T-cell (primary cell): ENCODE data around the gene SPATS2. TPM values are rescaled to one million over a fixed set of nuclear protein-coding genes. Genes with fewer than 3 reads are reported as not detected.

Source experiments
- ATAC-seq, 4 experiments: fragments of 200-7000 bp in 3 of 4; fragments of 150-1000 bp in 1 of 4; cut with Tn5 transposase; replicated peaks in 1 of 4; 1 replicate in 3 of 4; 2 replicates in 1 of 4; pipeline ENCODE4 v1.10.0; 2021; ENCODE audit warnings: moderate library complexity in 3 of 4, mild to moderate bottlenecking in 2 of 4, moderate number of reproducible peaks in 1 of 4
- CTCF ChIA-PET, 2 donors: fragments of 300-600 bp; sonication (Branson Sonifier 250); formaldehyde crosslinking; loops; one replicate each; lab custom pipeline; 2022; ENCODE audit warnings: antibody characterized with exemption in 2 of 2; lab: Charles Lee
- POLR2A ChIA-PET, 2 donors: fragments of 300-600 bp; sonication (Branson Sonifier 250); formaldehyde crosslinking; loops; one replicate each; lab custom pipeline; 2022; ENCODE audit warnings: antibody characterized with exemption in 2 of 2; lab: Charles Lee
- DNase-seq, 35 experiments: peaks; one replicate each; pipeline versions ENCODE4 v3.0.0 to v3.0.0-alpha.2; 2013 to 2023
- H3K27ac ChIP-seq: one replicate; pipeline ENCODE4 v1.5.1; 2013; ENCODE audit warnings: low read length
- H3K27me3 ChIP-seq, 2 experiments: replicated peaks in 1 of 2; 1 replicate in 1 of 2; 2 replicates in 1 of 2; pipeline versions ENCODE4 v1.6.1 to v1.7.0; 2013; ENCODE audit warnings: low read length in 1 of 2, mixed read lengths in 1 of 2; ENCODE audit not compliant: control insufficient read depth in 2 of 2, insufficient read depth in 2 of 2; ENCODE audit errors: extremely low read depth in 1 of 2
- H3K36me3 ChIP-seq, 2 donors: 1 replicate in 1 of 2; 2 replicates in 1 of 2; pipeline versions ENCODE4 v1.6.1 to v1.7.0; 2013; ENCODE audit warnings: low read length in 1 of 2; ENCODE audit not compliant: control insufficient read depth in 2 of 2, insufficient read depth in 1 of 2; ENCODE audit errors: extremely low read depth in 1 of 2
- H3K4me1 ChIP-seq, 2 experiments: 1 replicate in 1 of 2; 2 replicates in 1 of 2; pipeline versions ENCODE4 v1.6.1 to v1.7.0; 2013; ENCODE audit warnings: low read length in 2 of 2, mixed read lengths in 1 of 2; ENCODE audit not compliant: insufficient read depth in 2 of 2, control insufficient read depth in 1 of 2; ENCODE audit errors: extremely low read depth in 1 of 2
- H3K4me3 ChIP-seq, 2 donors: 1 replicate in 1 of 2; 2 replicates in 1 of 2; pipeline versions ENCODE4 v1.5.1 to v1.7.0; 2013; ENCODE audit warnings: mild to moderate bottlenecking in 2 of 2, low read length in 1 of 2, moderate library complexity in 1 of 2; ENCODE audit not compliant: control insufficient read depth in 1 of 2; ENCODE audit errors: extremely low read depth in 1 of 2
- H3K9me3 ChIP-seq: 2 replicates; pipeline ENCODE4 v1.7.0; 2013
- H3K27ac Mint-ChIP-seq, 2 donors: one replicate each; pipeline ENCODE4 v1.8.0; 2020 to 2021; ENCODE audit warnings: mild to moderate bottlenecking in 2 of 2, mixed read lengths in 2 of 2
- H3K27me3 Mint-ChIP-seq, 2 donors: one replicate each; pipeline ENCODE4 v1.8.0; 2021 to 2022; ENCODE audit warnings: mixed read lengths in 2 of 2
- H3K36me3 Mint-ChIP-seq: one replicate; pipeline ENCODE4 v1.8.0; 2021; ENCODE audit warnings: mixed read lengths
- H3K4me1 Mint-ChIP-seq, 3 donors: one replicate each; pipeline ENCODE4 v1.8.0; 2020 to 2022; ENCODE audit warnings: mixed read lengths in 3 of 3, mild to moderate bottlenecking in 1 of 3
- H3K4me3 Mint-ChIP-seq, 3 donors: one replicate each; pipeline ENCODE4 v1.8.0; 2020 to 2022; ENCODE audit warnings: mild to moderate bottlenecking in 3 of 3, mixed read lengths in 3 of 3, moderate library complexity in 3 of 3
- H3K9me3 Mint-ChIP-seq, 3 donors: one replicate each; pipeline ENCODE4 v1.8.0; 2020 to 2022; ENCODE audit warnings: mixed read lengths in 3 of 3
- WGBS: methylation state at CpG from one replicate; pipeline ENCODE4 v1.1.5; 2013; ENCODE audit warnings: missing lambda C conversion rate; ENCODE audit not compliant: insufficient coverage; 5-methylcytosine and 5-hydroxymethylcytosine counted together
- total RNA-seq, 35 experiments: library from RNA in 6 of 35; stranded (reverse) in 6 of 35; fragments of 120-200 nt in 1 of 35; gene quantifications; one replicate each; pipeline versions ENCODE4 v1.2.1 to v1.2.4 and lab custom pipeline; 2013 to 2026

The SPATS2 gene
- total RNA-seq, 5 donors from 2014 or later (not counting 1 experiment from before 2014, with no cell fraction given), result 5.4 to 11.4 (median 7.4) TPM

GRCh38 chr12:49348781-49349180 is 18.5 kb upstream of the SPATS2 start:
- Mint-ChIP-seq H3K27ac (peak overlapping the region in 1 of 2 donors; percentile 31), H3K4me1 (peaks cover 22 to 37% (median 31%) of the 10 kb centered on the region in 3 donors), H3K4me3 (no peak overlapping the region), H3K27me3 (peaks cover 43 to 76% of the 10 kb centered on the region in 2 donors), H3K36me3 (no peaks in the 10 kb centered on the region), H3K9me3 (no peaks in the 10 kb centered on the region)
- no peak overlapping the region for H3K27ac ChIP-seq
- DNase-seq (no peak), ATAC-seq (no peak)
- H3K9me3 ChIP-seq, result no peaks in the 10 kb centered on the region
- ChIA-PET POLR2A (no interaction called here), CTCF (interaction anchor here (0.6 to 2.7 kb wide), 6 partner anchors 10 to 165 kb away, joined by 3 to 13 read pairs (median 8); partner anchors contain the start of genes SPATS2 (in 1 of the 2) and TROAP (in 1 of the 2))
- H3K4me3 ChIP-seq, result no peak overlapping the region
- WGBS, result 94% methylated on average over 4 of the region's 5 CpGs
- peaks cover 24 to 86% of the 10 kb centered on the region in 2 experiments for H3K27me3 ChIP-seq
- peaks cover 22 to 43% of the 10 kb centered on the region in 2 experiments for H3K4me1 ChIP-seq
- no peaks in the 10 kb centered on the region for H3K36me3 ChIP-seq

GRCh38 chr12:49349266-49349665 is 18.0 kb upstream of the SPATS2 start:
- Mint-ChIP-seq H3K4me1 (peaks cover 17 to 32% (median 26%) of the 10 kb centered on the region in 3 donors), H3K36me3 (no peaks in the 10 kb centered on the region), H3K27me3 (peaks cover 44 to 72% of the 10 kb centered on the region in 2 donors), H3K9me3 (no peaks in the 10 kb centered on the region), H3K27ac (no peak overlapping the region), H3K4me3 (no peak overlapping the region)
- DNase-seq (no peak), ATAC-seq (no peak)
- Histone ChIP-seq H3K27me3 (peaks cover 20 to 82% of the 10 kb centered on the region in 2 experiments), H3K9me3 (no peaks in the 10 kb centered on the region), H3K4me3 (no peak overlapping the region), H3K4me1 (peaks cover 18 to 38% of the 10 kb centered on the region in 2 experiments), H3K27ac (no peak overlapping the region), H3K36me3 (no peaks in the 10 kb centered on the region)
- WGBS, result 95% methylated on average over 10 of the region's 11 CpGs
- POLR2A ChIA-PET, result no interaction called here
- CTCF ChIA-PET, result interaction anchor here (0.6 to 2.7 kb wide), 5 partner anchors 9 to 151 kb away, joined by 3 to 12 read pairs (median 4); partner anchors contain the start of gene SPATS2 (in 1 of the 2)

GRCh38 chr12:49352351-49352750 is 14.9 kb upstream of the SPATS2 start:
- Mint-ChIP-seq H3K4me3 (no peak overlapping the region), H3K9me3 (no peaks in the 10 kb centered on the region), H3K27ac (no peak overlapping the region), H3K27me3 (peaks cover 34 to 58% of the 10 kb centered on the region in 2 donors), H3K36me3 (no peaks in the 10 kb centered on the region), H3K4me1 (peaks cover under 1 to 8% (median 5%) of the 10 kb centered on the region in 3 donors)
- H3K27ac ChIP-seq, result no peak overlapping the region
- no peak overlapping the region for H3K4me3 ChIP-seq
- ChIA-PET POLR2A (no interaction called here), CTCF (interaction anchor here in 1 of 2 donors (0.6 to 1.5 kb wide), 3 partner anchors 111 to 162 kb away, joined by 5 to 9 read pairs (median 5); no protein-coding TSS in a partner anchor)
- H3K36me3 ChIP-seq, result no peaks in the 10 kb centered on the region
- no peaks in the 10 kb centered on the region for H3K9me3 ChIP-seq
- no peak for DNase-seq
- H3K4me1 ChIP-seq, result peaks cover 4 to 10% of the 10 kb centered on the region in 2 experiments
- peaks cover 8 to 62% of the 10 kb centered on the region in 2 experiments for H3K27me3 ChIP-seq
- ATAC-seq, result no peak
- no CpG with 5 or more reads among the region's 2 CpGs for WGBS

- WGBS, result 100% methylated on average over 4 of the region's 10 CpGs
- peaks cover 2 to 8% (median 5%) of the 10 kb centered on the region in 3 donors for H3K4me1 Mint-ChIP-seq
- no peak overlapping the region for H3K27ac Mint-ChIP-seq
- H3K27me3 Mint-ChIP-seq, result peaks cover 31 to 42% of the 10 kb centered on the region in 2 donors
- peaks cover 2 to 38% of the 10 kb centered on the region in 2 experiments for H3K27me3 ChIP-seq
- no peaks in the 10 kb centered on the region for H3K9me3 Mint-ChIP-seq
- ChIA-PET CTCF (no interaction called here), POLR2A (no interaction called here)
- DNase-seq (no peak), ATAC-seq (no peak)
- no peak overlapping the region for H3K4me3 ChIP-seq
- no peaks in the 10 kb centered on the region for H3K36me3 Mint-ChIP-seq
- no peaks in the 10 kb centered on the region for H3K36me3 ChIP-seq
- H3K9me3 ChIP-seq, result no peaks in the 10 kb centered on the region
- H3K4me3 Mint-ChIP-seq, result no peak overlapping the region
- no peak overlapping the region for H3K27ac ChIP-seq
- no peaks in the 10 kb centered on the region for H3K4me1 ChIP-seq
Observed at GRCh38 chr12:49355913-49356312, 11.3 kb upstream of the SPATS2 start.

- no CpG with 5 or more reads among the region's 3 CpGs for WGBS
- ChIA-PET CTCF (interaction anchor here (0.6 to 4.6 kb wide), 20 partner anchors 8 to 1248 kb away, joined by 3 to 209 read pairs (median 5); partner anchors contain the start of genes DNAJC22 (in 1 of the 2), SPATS2 (in 1 of the 2) and TROAP (in 1 of the 2)), POLR2A (interaction anchor here (0.6 to 0.7 kb wide), 3 partner anchors 9 to 832 kb away, joined by 4 to 6 read pairs (median 6); no protein-coding TSS in a partner anchor)
- H3K4me1 Mint-ChIP-seq, result peaks cover 2 to 8% (median 5%) of the 10 kb centered on the region in 3 donors
- Histone ChIP-seq H3K36me3 (no peaks in the 10 kb centered on the region), H3K4me1 (no peaks in the 10 kb centered on the region), H3K9me3 (no peaks in the 10 kb centered on the region), H3K27ac (no peak overlapping the region), H3K4me3 (no peak overlapping the region), H3K27me3 (peaks cover 2 to 28% of the 10 kb centered on the region in 2 experiments)
- no peaks in the 10 kb centered on the region for H3K9me3 Mint-ChIP-seq
- peaks cover 24 to 38% of the 10 kb centered on the region in 2 donors for H3K27me3 Mint-ChIP-seq
- no peaks in the 10 kb centered on the region for H3K36me3 Mint-ChIP-seq
- H3K4me3 Mint-ChIP-seq, result no peak overlapping the region
- no peak for ATAC-seq
- no peak for DNase-seq
- H3K27ac Mint-ChIP-seq, result no peak overlapping the region
Observed at GRCh38 chr12:49357103-49357678, 10.1 kb upstream of the SPATS2 start.

- peak in 28 of 35 experiments; percentile 35 to 86 (median 52) for DNase-seq
Observed at GRCh38 chr12:49358483-49359141, 8.7 kb upstream of the SPATS2 start.

More at GRCh38 chr12:49358483-49359141, 8.7 kb upstream of the SPATS2 start:
- Histone ChIP-seq H3K36me3 (no peaks in the 10 kb centered on the region), H3K9me3 (no peaks in the 10 kb centered on the region), H3K27me3 (peaks cover 0 to 21% of the 10 kb centered on the region in 2 experiments), H3K4me3 (no peak overlapping the region), H3K27ac (no peak overlapping the region), H3K4me1 (no peaks in the 10 kb centered on the region)
- ChIA-PET POLR2A (interaction anchor here (0.5 to 1.1 kb wide), 5 partner anchors 11 to 311 kb away, joined by 3 to 8 read pairs (median 3); no protein-coding TSS in a partner anchor), CTCF (interaction anchor here (0.5 to 4.6 kb wide), 49 partner anchors 8 to 1616 kb away, joined by 3 to 209 read pairs (median 4); partner anchors contain the start of genes SPATS2 (in 2 of the 2), DNAJC22 (in 1 of the 2), PRPF40B (in 1 of the 2) and TROAP (in 1 of the 2))
- H3K4me3 Mint-ChIP-seq, result no peak overlapping the region
- H3K4me1 Mint-ChIP-seq, result peaks cover 2 to 8% (median 5%) of the 10 kb centered on the region in 3 donors
- H3K36me3 Mint-ChIP-seq, result no peaks in the 10 kb centered on the region
- H3K27ac Mint-ChIP-seq, result no peak overlapping the region
- peaks cover 14 to 27% of the 10 kb centered on the region in 2 donors for H3K27me3 Mint-ChIP-seq
- WGBS, result 19% methylated on average over 3 of the region's 7 CpGs
- peak; percentile 83 to 98 (median 94) for ATAC-seq
- no peaks in the 10 kb centered on the region for H3K9me3 Mint-ChIP-seq
